Activated naive CD4-positive, alpha-beta T cell treated with anti-CD3 and anti-CD28 coated beads, Interleukin-2, amount 10 ng/mL, durations not matched to agents 7 days and 5 days (primary cell): ENCODE results near the gene TDRD12.

Experiments used
- CTCF ChIA-PET: fragments of 350-600 bp; sonication (Branson Sonifier 250); formaldehyde crosslinking; loops from one replicate; lab custom pipeline; 2021; ENCODE audit warnings: antibody characterized with exemption; lab: Charles Lee
- DNase-seq: peaks from one replicate; pipeline ENCODE4 v3.0.0-alpha.2; 2020
- H3K27ac Mint-ChIP-seq: one replicate; pipeline ENCODE4 v1.8.0; 2021; ENCODE audit warnings: mild to moderate bottlenecking, moderate library complexity, mixed read lengths
- H3K27me3 Mint-ChIP-seq: one replicate; pipeline ENCODE4 v1.8.0; 2021; ENCODE audit warnings: mild to moderate bottlenecking, mixed read lengths
- H3K36me3 Mint-ChIP-seq: one replicate; pipeline ENCODE4 v1.8.0; 2021; ENCODE audit warnings: mixed read lengths
- H3K4me1 Mint-ChIP-seq: one replicate; pipeline ENCODE4 v1.8.0; 2021; ENCODE audit warnings: mixed read lengths
- H3K4me3 Mint-ChIP-seq: one replicate; pipeline ENCODE4 v1.8.0; 2021; ENCODE audit warnings: mild to moderate bottlenecking, moderate library complexity, mixed read lengths
- H3K9me3 Mint-ChIP-seq: one replicate; pipeline ENCODE4 v1.8.0; 2021; ENCODE audit warnings: mixed read lengths

The TDRD12 gene

DNA sequence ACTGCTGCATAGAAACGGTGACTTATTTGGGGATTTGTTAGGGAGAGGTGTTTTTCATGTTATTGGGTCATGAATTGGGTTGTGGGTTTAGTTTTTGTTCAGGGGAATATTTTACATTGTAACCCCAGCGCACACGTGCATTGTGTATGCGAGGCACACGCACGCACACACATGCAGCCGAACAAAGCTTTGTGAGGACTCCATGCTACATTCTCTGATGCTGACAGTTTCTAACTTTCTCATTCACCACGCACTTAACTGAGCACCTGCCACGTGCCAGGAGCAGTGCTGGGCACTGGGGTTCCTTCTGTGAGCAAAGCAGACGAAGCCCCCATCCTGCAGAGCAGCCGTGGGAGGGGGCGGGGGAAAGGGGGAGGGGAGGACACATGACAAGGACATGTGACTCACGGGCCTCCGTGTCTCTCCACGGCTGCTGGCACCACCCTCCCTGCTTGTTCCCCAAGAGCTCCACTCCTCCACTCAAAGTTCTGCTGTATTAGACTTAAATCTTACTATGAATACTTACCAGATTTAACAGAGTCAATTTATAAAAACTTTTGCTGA lies 94.4 kb downstream of the TDRD12 start:
- CTCF ChIA-PET: no interaction called here
- no peak overlapping the region for H3K27ac Mint-ChIP-seq
- no peak for DNase-seq

DNA sequence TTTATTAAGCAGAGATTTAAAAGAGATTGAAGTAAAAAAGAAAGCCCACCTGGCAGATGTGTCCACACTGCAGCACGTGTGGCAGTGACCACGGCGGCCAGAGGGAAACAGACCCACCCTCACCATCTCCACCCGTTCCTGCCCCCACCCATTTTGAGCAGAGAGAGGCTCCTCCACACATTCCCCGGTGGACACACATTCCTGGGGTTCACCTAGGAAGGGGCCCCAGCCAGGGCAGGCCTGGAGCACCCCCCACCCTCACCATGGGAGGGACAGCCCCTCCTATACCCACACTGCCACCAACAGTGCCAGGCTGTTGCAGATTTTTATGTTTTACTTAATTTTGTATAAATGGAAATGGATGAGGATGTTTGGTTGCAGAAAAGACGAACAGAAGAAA lies 95.1 kb downstream of the TDRD12 start:
- H3K27ac Mint-ChIP-seq: no peak overlapping the region

More for the DNA sequence above, 94.4 kb downstream of the TDRD12 start:
- Mint-ChIP-seq H3K4me3 (no peak overlapping the region), H3K9me3 (no peaks in the 10 kb centered on the region), H3K27me3 (peaks cover 34% of the 10 kb centered on the region), H3K4me1 (peaks cover 17% of the 10 kb centered on the region), H3K36me3 (no peaks in the 10 kb centered on the region)

GRCh38 chr19:32816555-32817099 lies 97.1 kb downstream of the TDRD12 start:
- H3K4me3 Mint-ChIP-seq: no peak overlapping the region
- H3K4me1 Mint-ChIP-seq: peaks cover 14% of the 10 kb centered on the region
- no peaks in the 10 kb centered on the region for H3K9me3 Mint-ChIP-seq
- no peaks in the 10 kb centered on the region for H3K36me3 Mint-ChIP-seq
- DNase-seq: no peak
- H3K27ac Mint-ChIP-seq: no peak overlapping the region
- peaks cover 41% of the 10 kb centered on the region for H3K27me3 Mint-ChIP-seq
- CTCF ChIA-PET: no interaction called here

More for the DNA sequence above, 95.1 kb downstream of the TDRD12 start:
- H3K9me3 Mint-ChIP-seq: no peaks in the 10 kb centered on the region
- H3K27me3 Mint-ChIP-seq: peaks cover 31% of the 10 kb centered on the region
- H3K4me3 Mint-ChIP-seq: no peak overlapping the region
- CTCF ChIA-PET: no interaction called here
- H3K4me1 Mint-ChIP-seq: peaks cover 13% of the 10 kb centered on the region
- DNase-seq: no peak
- H3K36me3 Mint-ChIP-seq: no peaks in the 10 kb centered on the region

DNA sequence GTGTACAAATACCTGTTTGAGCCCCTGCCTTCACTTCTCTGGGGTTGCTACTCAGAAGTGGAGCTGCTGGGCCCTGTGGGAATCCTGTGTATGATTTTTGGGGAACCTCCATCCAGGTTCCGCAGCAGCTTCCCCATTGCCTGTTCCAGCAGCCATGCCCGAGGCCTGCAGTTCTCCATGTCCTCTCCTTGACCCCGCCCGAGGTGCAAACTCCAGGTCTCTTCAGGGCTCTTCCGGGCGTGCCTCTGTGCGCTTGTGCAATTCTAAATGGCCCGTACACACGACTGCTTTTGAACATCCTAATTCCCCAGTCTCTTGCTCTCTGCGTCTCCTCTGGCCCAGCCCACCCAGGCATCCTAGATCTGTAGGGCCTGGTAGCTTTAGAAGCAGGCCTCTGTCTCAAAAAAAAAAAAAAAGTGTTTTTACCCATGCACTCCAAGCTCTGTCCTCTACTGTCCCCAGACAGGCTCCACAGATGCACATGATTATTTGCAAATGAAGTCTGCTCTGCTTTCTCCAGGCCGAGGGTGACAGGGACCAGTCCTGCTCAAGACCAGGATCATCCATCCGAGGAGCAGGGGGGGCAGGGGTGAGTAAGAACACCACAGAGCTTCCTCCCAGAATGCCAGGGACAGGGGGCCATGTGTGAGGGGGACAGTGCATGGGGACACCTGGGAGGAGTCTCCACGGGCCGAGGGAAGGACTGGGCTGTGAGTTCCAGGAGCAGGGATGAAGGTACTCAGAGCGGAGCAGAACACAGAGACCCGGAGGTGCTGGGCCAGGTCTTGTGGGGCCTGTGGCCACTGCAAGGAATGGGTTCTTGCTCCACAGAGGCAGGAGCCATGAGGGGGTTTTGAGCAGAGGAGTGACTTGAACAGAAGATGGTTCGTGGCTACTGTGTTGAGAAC lies 98.3 kb downstream of the TDRD12 start:
- Mint-ChIP-seq H3K4me3 (no peak overlapping the region), H3K4me1 (peaks cover 14% of the 10 kb centered on the region)

DNA sequence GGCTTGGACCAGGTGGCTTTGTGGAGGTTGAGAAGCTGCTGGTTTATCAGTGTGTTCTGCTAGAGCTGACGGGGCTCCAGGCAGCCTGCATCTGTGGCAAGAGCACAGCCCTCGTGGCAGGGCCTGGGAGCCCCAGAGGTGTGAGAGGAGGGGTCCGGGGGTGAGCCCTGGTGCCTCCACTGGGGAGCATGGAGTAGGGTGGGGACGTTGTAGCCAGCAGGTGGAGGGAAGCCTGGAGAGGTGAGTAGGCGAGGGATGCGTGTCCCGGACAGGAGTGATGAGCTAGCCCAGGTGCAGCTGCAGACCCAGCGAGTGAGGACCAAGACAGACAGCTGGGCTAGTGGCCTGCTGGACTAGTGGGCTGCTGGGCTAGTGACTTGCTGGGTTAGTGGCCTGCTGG lies 99.0 kb downstream of the TDRD12 start:
- DNase-seq: no peak
- no peaks in the 10 kb centered on the region for H3K9me3 Mint-ChIP-seq
- no peak overlapping the region for H3K4me3 Mint-ChIP-seq
- CTCF ChIA-PET: interaction anchor here (1.1 kb wide), 1 partner anchor 110 kb away, joined by 3 read pairs; no protein-coding TSS in a partner anchor
- no peaks in the 10 kb centered on the region for H3K36me3 Mint-ChIP-seq
- H3K27me3 Mint-ChIP-seq: peaks cover 51% of the 10 kb centered on the region
- peaks cover 13% of the 10 kb centered on the region for H3K4me1 Mint-ChIP-seq
- H3K27ac Mint-ChIP-seq: no peak overlapping the region

More for the DNA sequence above, 98.3 kb downstream of the TDRD12 start:
- Mint-ChIP-seq H3K36me3 (no peaks in the 10 kb centered on the region), H3K27ac (no peak overlapping the region), H3K9me3 (no peaks in the 10 kb centered on the region), H3K27me3 (peaks cover 44% of the 10 kb centered on the region)
- no peak for DNase-seq
- CTCF ChIA-PET: no interaction called here

- Mint-ChIP-seq H3K4me1 (peaks cover 8% of the 10 kb centered on the region), H3K36me3 (no peaks in the 10 kb centered on the region), H3K9me3 (no peaks in the 10 kb centered on the region), H3K4me3 (no peak overlapping the region), H3K27me3 (peaks cover 52% of the 10 kb centered on the region), H3K27ac (no peak overlapping the region)
- DNase-seq: no peak
- CTCF ChIA-PET: interaction anchor here (1.1 kb wide), 1 partner anchor 111 kb away, joined by 3 read pairs; no protein-coding TSS in a partner anchor
Observed at GRCh38 chr19:32819419-32820400, 100.1 kb downstream of the TDRD12 start.

DNA sequence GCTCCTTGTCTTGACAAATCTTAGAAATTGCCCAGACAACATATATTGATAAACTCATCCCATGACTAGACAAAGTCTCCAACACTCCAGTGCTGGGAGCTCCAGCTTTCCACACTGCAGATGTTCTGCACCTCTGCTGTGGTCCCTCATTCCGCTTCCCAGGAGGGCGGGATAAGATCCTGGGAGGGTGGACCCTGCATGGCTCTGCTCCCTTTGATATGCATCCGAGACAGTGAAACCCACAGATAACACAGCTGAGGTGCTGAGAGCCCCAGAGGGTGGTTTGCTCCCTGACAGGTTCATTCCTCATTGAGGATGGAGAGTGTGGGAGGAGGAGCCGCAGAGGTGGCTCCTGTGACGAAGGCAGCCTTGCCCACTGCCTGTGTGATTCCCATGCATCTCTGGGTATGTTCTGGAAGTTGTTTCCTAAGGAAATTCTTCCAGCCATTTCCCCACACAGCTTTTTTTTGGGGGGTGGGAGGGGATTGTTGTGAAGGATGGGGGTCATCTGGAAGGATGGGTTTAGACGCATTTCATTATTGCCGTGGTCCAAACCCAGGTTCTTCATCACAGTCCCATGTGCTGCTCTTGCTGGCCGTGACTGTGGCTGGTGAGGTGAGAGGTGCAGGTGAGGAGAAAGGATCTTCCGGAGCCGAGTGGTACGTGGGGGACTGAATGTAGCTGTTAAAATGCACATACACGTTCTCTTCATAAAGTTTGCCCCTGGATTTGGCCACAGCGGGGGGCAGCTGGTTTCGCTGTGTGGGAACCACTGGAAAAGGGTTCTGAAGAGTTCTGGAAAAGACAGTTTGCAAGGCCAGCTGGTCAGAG lies 103.6 kb downstream of the TDRD12 start:
- CTCF ChIA-PET: no interaction called here
- no peaks in the 10 kb centered on the region for H3K36me3 Mint-ChIP-seq
- peaks cover 62% of the 10 kb centered on the region for H3K27me3 Mint-ChIP-seq
- no peak overlapping the region for H3K4me3 Mint-ChIP-seq
- H3K27ac Mint-ChIP-seq: no peak overlapping the region
- no peaks in the 10 kb centered on the region for H3K9me3 Mint-ChIP-seq
- H3K4me1 Mint-ChIP-seq: peaks cover 9% of the 10 kb centered on the region
- no peak for DNase-seq

DNA sequence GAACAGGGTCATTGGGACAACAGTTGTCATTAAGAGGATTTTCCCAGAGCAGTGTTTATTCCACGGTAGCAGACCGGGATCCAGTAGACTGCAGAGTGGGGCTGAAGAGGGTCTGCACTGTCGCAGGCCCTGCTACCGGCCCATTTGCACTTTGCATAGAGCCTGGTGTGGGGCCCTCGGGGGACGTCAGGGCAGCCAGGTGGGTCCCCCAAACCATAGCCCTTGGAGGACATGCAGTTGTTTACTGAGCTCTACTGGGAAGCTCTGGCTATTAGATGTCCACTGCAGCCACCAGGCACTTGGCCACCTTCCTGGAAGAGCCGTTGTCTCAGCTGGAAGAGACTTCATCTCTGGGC lies 104.2 kb downstream of the TDRD12 start:
- DNase-seq: no peak
- no peaks in the 10 kb centered on the region for H3K9me3 Mint-ChIP-seq
- peaks cover 10% of the 10 kb centered on the region for H3K4me1 Mint-ChIP-seq
- no peak overlapping the region for H3K4me3 Mint-ChIP-seq
- CTCF ChIA-PET: no interaction called here
- H3K27ac Mint-ChIP-seq: no peak overlapping the region
- H3K36me3 Mint-ChIP-seq: no peaks in the 10 kb centered on the region
- peaks cover 57% of the 10 kb centered on the region for H3K27me3 Mint-ChIP-seq

- Mint-ChIP-seq H3K27ac (no peak overlapping the region), H3K36me3 (no peaks in the 10 kb centered on the region), H3K9me3 (no peaks in the 10 kb centered on the region), H3K4me1 (peaks cover 16% of the 10 kb centered on the region), H3K27me3 (peaks cover 57% of the 10 kb centered on the region), H3K4me3 (no peak overlapping the region)
- CTCF ChIA-PET: no interaction called here
- no peak for DNase-seq
Observed at GRCh38 chr19:32824191-32824751, 104.7 kb downstream of the TDRD12 start.

DNA sequence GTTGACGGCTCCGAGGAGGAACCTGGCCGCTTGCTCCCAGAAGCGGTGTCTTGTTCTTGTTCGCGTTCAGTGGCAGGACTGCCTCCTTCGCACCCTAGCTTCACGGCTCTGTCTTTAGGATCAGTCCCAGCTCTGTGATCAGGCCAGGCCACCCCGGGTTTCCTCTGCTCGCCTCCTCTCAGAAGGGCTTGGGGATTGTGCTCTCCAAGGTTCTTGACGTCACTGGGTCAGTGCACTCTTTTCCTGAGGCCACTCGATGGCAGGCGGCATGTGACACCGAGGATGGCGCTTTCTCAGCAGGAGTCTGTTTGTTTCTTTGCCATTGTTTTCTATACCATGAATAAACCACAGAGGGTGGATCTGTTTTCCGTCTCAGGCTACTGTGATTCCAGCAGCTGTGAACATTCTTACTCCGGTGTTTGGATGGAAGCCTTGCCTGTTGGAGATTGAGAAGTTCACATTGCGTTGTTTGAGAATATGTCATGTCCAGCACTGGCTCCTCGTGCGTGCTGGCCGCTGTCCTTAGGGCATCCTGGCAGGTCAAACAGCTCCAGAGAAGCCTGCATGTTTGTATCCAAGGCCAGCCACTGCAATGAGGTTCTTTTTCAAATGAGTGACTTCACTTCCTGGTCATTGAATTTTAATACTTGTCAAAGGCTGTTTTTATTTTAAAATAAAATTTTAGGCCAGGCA lies 105.5 kb downstream of the TDRD12 start:
- H3K27me3 Mint-ChIP-seq: peaks cover 53% of the 10 kb centered on the region
- DNase-seq: no peak
- H3K4me3 Mint-ChIP-seq: no peak overlapping the region
- no peaks in the 10 kb centered on the region for H3K9me3 Mint-ChIP-seq
- peaks cover 11% of the 10 kb centered on the region for H3K4me1 Mint-ChIP-seq
- H3K27ac Mint-ChIP-seq: no peak overlapping the region
- CTCF ChIA-PET: no interaction called here
- no peaks in the 10 kb centered on the region for H3K36me3 Mint-ChIP-seq

DNA sequence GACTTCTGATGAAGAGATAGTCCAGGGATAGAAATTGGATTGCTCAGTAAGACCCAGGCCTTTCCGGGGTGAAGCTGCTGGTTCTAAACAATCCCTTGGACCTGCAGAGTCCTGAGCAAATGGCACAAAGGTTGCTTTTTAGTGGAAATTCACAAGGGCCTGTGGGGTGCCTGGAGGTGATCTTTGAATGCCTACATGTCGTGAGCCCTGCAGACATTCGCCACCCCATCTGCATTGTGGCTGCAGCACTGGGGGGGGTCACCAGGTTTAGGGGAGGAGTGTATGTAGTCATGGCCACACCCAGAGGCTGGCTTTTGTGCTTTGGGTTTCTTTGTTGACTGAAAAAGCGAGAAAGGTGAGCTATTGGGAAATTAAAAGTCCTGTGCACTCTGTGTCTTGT lies 108.6 kb downstream of the TDRD12 start:
- H3K4me1 Mint-ChIP-seq: peaks cover 11% of the 10 kb centered on the region
- H3K36me3 Mint-ChIP-seq: no peaks in the 10 kb centered on the region
- H3K27me3 Mint-ChIP-seq: peaks cover 40% of the 10 kb centered on the region
- H3K27ac Mint-ChIP-seq: no peak overlapping the region
- no peaks in the 10 kb centered on the region for H3K9me3 Mint-ChIP-seq
- no peak for DNase-seq
- CTCF ChIA-PET: no interaction called here
- H3K4me3 Mint-ChIP-seq: no peak overlapping the region

GRCh38 chr19:32828643-32829344 lies 109.2 kb downstream of the TDRD12 start:
- Mint-ChIP-seq H3K9me3 (no peaks in the 10 kb centered on the region), H3K27me3 (peaks cover 35% of the 10 kb centered on the region), H3K27ac (no peak overlapping the region), H3K4me3 (no peak overlapping the region), H3K4me1 (peaks cover 11% of the 10 kb centered on the region), H3K36me3 (no peaks in the 10 kb centered on the region)
- CTCF ChIA-PET: interaction anchor here (0.6 kb wide), 1 partner anchor 19 kb away, joined by 3 read pairs; no protein-coding TSS in a partner anchor
- no peak for DNase-seq
